Calu3 (cell line): Measurements from ENCODE around the gene METAP1D. TPM values are rescaled to one million over a fixed set of nuclear protein-coding genes. Genes with fewer than 3 reads are reported as not detected.

Source experiments
- BruUV-seq: library from RNA; stranded (reverse); fragments of 400-500 nt; replicated peaks from 2 replicates; lab custom pipeline; 2021; lab: Mats Ljungman, UMichigan
- CTCF ChIA-PET: fragments of 300-600 bp; sonication (Branson Sonifier 250); formaldehyde crosslinking; loops from one replicate; lab custom pipeline; 2022; ENCODE audit warnings: antibody characterized with exemption; lab: Charles Lee
- DNase-seq: peaks from one replicate; pipeline ENCODE4 v3.0.0; 2022
- H3K27ac Mint-ChIP-seq: one replicate; pipeline ENCODE4 v1.8.0; 2022; ENCODE audit warnings: mixed read lengths; ENCODE audit not compliant: unreplicated experiment
- H3K27me3 Mint-ChIP-seq: one replicate; pipeline ENCODE4 v1.8.0; 2022; ENCODE audit warnings: mixed read lengths; ENCODE audit not compliant: unreplicated experiment
- H3K36me3 Mint-ChIP-seq: one replicate; pipeline ENCODE4 v1.8.0; 2022; ENCODE audit warnings: mild to moderate bottlenecking, moderate library complexity, mixed read lengths; ENCODE audit not compliant: insufficient read depth, unreplicated experiment
- H3K4me1 Mint-ChIP-seq: one replicate; pipeline ENCODE4 v1.8.0; 2022; ENCODE audit warnings: mild to moderate bottlenecking, low read depth, mixed read lengths; ENCODE audit not compliant: unreplicated experiment
- H3K4me3 Mint-ChIP-seq: one replicate; pipeline ENCODE4 v1.8.0; 2022; ENCODE audit warnings: mild to moderate bottlenecking, low read depth, moderate library complexity, mixed read lengths; ENCODE audit not compliant: unreplicated experiment
- H3K9me3 Mint-ChIP-seq: one replicate; pipeline ENCODE4 v1.8.0; 2022; ENCODE audit warnings: low read depth, mixed read lengths; ENCODE audit not compliant: unreplicated experiment
- intact Hi-C: fragments of 100-400 bp; cut with micrococcal nuclease; formaldehyde crosslinking; loops from one replicate; pipeline ENCODE4 v1.10.0; 2022; ENCODE audit not compliant: unreplicated experiment
- total RNA-seq: library from RNA; stranded (reverse); gene quantifications from 2 replicates; pipeline ENCODE4 v1.2.3, GENCODE V29; 2022
- TF ChIP-seq, protein P1 (sequence below): fragments of 200-600 bp; IDR thresholded peaks from one replicate; pipeline ENCODE4 v1.8.0; 2022; ENCODE audit warnings: antibody characterized with exemption; ENCODE audit not compliant: unreplicated experiment

METAP1D gene
- total RNA-seq, 1 experiment from 2014 or later = 11.0 TPM

DNA sequence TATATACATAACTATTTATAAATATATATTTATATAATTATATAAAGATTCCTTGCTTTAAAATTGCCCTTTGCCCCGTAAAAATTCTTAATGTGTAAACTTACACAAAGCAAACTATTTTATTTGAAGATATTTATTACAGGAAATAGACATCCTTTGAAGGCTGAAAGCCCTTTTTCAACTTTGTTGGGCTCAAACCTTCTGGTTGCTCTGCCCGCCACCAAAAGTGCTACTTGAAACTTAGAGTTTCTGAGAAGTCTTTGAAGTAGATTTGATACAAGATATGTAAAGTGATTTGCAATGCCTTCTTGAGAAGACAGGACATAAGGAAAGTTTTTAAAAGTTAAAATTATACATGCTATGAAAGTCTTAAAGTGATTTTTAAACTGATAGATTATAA, 36.6 kb upstream of the METAP1D start:
- no peak for DNase-seq
- no peaks in the 10 kb centered on the region for H3K9me3 Mint-ChIP-seq
- H3K27me3 Mint-ChIP-seq = no peaks in the 10 kb centered on the region
- BruUV-seq = no TSS peak
- peaks cover 8% of the 10 kb centered on the region for H3K4me1 Mint-ChIP-seq
- intact Hi-C loops = no loop called here
- TF ChIP-seq, protein P1, sequence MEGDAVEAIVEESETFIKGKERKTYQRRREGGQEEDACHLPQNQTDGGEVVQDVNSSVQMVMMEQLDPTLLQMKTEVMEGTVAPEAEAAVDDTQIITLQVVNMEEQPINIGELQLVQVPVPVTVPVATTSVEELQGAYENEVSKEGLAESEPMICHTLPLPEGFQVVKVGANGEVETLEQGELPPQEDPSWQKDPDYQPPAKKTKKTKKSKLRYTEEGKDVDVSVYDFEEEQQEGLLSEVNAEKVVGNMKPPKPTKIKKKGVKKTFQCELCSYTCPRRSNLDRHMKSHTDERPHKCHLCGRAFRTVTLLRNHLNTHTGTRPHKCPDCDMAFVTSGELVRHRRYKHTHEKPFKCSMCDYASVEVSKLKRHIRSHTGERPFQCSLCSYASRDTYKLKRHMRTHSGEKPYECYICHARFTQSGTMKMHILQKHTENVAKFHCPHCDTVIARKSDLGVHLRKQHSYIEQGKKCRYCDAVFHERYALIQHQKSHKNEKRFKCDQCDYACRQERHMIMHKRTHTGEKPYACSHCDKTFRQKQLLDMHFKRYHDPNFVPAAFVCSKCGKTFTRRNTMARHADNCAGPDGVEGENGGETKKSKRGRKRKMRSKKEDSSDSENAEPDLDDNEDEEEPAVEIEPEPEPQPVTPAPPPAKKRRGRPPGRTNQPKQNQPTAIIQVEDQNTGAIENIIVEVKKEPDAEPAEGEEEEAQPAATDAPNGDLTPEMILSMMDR = no peak
- no peak overlapping the region for H3K27ac Mint-ChIP-seq
- no peaks in the 10 kb centered on the region for H3K36me3 Mint-ChIP-seq
- CTCF ChIA-PET = no interaction called here
- H3K4me3 Mint-ChIP-seq = no peak overlapping the region

DNA sequence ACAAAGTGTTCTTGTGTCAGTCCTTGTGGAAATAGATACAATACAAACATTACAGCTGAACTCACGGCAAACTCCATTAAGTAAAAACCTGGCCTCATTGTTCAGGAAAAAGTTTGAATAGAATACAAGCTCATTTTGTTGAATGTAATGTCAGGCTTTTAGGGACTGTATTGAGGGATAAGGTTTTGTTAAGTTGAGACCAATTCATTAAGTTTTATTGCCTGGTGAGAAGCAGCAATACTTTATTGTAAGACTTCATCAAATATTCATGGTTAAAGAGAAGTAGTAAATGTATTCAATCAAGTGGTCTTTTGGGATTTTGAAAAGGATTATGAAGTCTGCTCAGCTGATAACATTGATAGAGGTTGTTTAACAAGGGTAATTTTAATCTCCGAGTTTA, 35.4 kb upstream of the METAP1D start:
- no TSS peak for BruUV-seq
- H3K9me3 Mint-ChIP-seq = no peaks in the 10 kb centered on the region
- intact Hi-C loops = no loop called here
- no peak for DNase-seq
- H3K36me3 Mint-ChIP-seq = no peaks in the 10 kb centered on the region
- no peaks in the 10 kb centered on the region for H3K27me3 Mint-ChIP-seq
- no peak overlapping the region for H3K27ac Mint-ChIP-seq
- CTCF ChIA-PET = no interaction called here
- TF ChIP-seq, protein P1 = no peak
- H3K4me3 Mint-ChIP-seq = no peak overlapping the region
- peaks cover 8% of the 10 kb centered on the region for H3K4me1 Mint-ChIP-seq

DNA sequence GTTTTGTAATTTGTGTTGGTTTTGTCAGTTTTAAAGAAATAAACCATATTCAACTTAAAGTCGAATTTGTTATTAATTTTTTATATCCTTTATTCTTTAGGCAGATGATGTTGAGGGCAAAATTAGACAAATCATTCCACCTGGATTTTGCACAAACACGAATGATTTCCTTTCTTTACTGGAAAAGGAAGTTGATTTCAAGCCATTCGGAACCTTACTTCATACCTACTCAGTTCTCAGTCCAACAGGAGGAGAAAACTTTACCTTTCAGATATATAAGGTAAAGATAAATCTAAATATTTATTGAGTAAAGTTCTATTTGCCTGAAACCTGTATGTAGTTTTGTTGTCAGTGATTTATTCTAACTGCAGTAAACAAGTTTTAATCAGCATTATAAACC, 34.5 kb upstream of the METAP1D start:
- no TSS peak for BruUV-seq
- no peak for DNase-seq

DNA sequence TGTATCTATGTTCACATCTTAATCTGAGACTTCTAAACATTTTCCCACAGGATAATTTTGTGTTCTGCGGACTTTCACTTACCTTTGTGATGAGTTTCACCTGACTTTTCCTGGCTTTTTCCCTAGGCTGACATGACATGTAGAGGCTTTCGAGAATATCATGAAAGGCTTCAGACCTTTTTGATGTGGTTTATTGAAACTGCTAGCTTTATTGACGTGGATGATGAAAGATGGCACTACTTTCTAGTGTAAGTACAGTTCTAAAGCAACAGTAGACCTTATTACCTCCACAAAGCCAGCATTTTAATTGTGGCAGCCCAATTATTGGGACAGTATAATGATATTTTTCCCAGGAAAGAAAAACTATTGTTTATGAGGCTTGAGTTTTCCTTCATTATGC, 34.1 kb upstream of the METAP1D start:
- DNase-seq = no peak
- Mint-ChIP-seq H3K27ac (no peak overlapping the region), H3K4me3 (no peak overlapping the region), H3K4me1 (no peaks in the 10 kb centered on the region), H3K9me3 (no peaks in the 10 kb centered on the region), H3K36me3 (no peaks in the 10 kb centered on the region), H3K27me3 (no peaks in the 10 kb centered on the region)
- CTCF ChIA-PET = no interaction called here
- no TSS peak for BruUV-seq
- intact Hi-C loops = no loop called here
- TF ChIP-seq, protein P1 = no peak

More for the DNA sequence above, 34.5 kb upstream of the METAP1D start:
- Mint-ChIP-seq H3K4me3 (no peak overlapping the region), H3K36me3 (no peaks in the 10 kb centered on the region), H3K9me3 (no peaks in the 10 kb centered on the region), H3K4me1 (no peaks in the 10 kb centered on the region), H3K27me3 (no peaks in the 10 kb centered on the region), H3K27ac (no peak overlapping the region)
- intact Hi-C loops = no loop called here
- CTCF ChIA-PET = no interaction called here
- TF ChIP-seq, protein P1 = no peak
